ENCODE data around the gene CAPN5. TPM values are rescaled to one million over a fixed set of nuclear protein-coding genes. Genes with fewer than 3 reads are reported as not detected.

The CAPN5 gene
- total and polyA plus RNA-seq, 2 experiments from 2014 or later, result 10.2 to 32.2 TPM

DNA sequence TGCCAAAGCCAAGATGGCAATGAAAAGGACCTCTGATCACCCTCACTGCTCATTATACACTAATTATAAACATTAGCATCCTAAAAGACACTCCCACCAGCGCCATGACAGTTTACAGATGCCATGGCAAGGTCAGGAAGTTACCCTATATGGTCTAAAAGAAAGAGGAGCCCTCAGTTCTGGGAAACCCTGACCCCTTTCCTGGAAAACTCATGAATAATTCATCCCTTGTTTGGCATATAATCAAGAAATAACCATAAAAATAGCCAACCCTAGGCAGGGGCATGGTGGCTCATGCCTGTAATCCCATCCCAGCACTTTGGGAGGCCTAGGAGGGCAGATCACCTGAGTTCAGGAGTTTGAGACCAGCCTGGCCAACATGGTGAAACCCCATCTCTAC lies 12.7 kb upstream of the CAPN5 start:
- Mint-ChIP-seq H3K9me3 (peaks cover 16% of the 10 kb centered on the region), H3K36me3 (ENCODE audit: low read depth) (no peaks in the 10 kb centered on the region; the same call in none of the 3 replicates), H3K27me3 (ENCODE audit: insufficient read depth, low read depth, poor library complexity) (no peaks in the 10 kb centered on the region), H3K4me3 (no peak overlapping the region), H3K4me1 (peaks cover 3% of the 10 kb centered on the region; the same call in 1 of the 3 replicates), H3K27ac (no peak overlapping the region)
- no peaks in the 10 kb centered on the region for H3K27me3 ChIP-seq (ENCODE audit: insufficient read depth)
- H3K36me3 ChIP-seq (ENCODE audit: insufficient read depth), result no peaks in the 10 kb centered on the region
- no peak overlapping the region for H2AFZ ChIP-seq
- ATAC-seq, result no peak
- 0 out of 2 replicates have a peak, but pooled peaks cover 2% of the 10 kb centered on the region for H3K4me1 ChIP-seq (ENCODE audit: insufficient read depth)
- TF ChIP-seq ZNF331 (CRISPR knock-in tag; IDR thresholded peaks at IDR 0.05; ENCODE audit: low read depth) (no peak), STAT1 (IDR thresholded peaks at IDR 0.05; ENCODE audit: unreplicated experiment) (no peak), ZNF114 (CRISPR knock-in tag; IDR thresholded peaks at IDR 0.05) (no peak), EZH2phosphoT487 (IDR thresholded peaks at IDR 0.05; ENCODE audit: unreplicated experiment) (no peak), POLR2AphosphoS5 (IDR thresholded peaks at IDR 0.05; ENCODE audit: low read depth) (no peak), EZH2 (IDR thresholded peaks at IDR 0.05; ENCODE audit: low read depth, unreplicated experiment) (no peak), JUNB (IDR thresholded peaks at IDR 0.05; ENCODE audit: unreplicated experiment) (no peak), NANOG (IDR thresholded peaks at IDR 0.05; ENCODE audit: borderline replicate concordance) (no peak), CREB1 (CRISPR knock-in tag; IDR thresholded peaks at IDR 0.05; ENCODE audit: low read depth) (no peak)
- TF ChIP-seq, protein P1, sequence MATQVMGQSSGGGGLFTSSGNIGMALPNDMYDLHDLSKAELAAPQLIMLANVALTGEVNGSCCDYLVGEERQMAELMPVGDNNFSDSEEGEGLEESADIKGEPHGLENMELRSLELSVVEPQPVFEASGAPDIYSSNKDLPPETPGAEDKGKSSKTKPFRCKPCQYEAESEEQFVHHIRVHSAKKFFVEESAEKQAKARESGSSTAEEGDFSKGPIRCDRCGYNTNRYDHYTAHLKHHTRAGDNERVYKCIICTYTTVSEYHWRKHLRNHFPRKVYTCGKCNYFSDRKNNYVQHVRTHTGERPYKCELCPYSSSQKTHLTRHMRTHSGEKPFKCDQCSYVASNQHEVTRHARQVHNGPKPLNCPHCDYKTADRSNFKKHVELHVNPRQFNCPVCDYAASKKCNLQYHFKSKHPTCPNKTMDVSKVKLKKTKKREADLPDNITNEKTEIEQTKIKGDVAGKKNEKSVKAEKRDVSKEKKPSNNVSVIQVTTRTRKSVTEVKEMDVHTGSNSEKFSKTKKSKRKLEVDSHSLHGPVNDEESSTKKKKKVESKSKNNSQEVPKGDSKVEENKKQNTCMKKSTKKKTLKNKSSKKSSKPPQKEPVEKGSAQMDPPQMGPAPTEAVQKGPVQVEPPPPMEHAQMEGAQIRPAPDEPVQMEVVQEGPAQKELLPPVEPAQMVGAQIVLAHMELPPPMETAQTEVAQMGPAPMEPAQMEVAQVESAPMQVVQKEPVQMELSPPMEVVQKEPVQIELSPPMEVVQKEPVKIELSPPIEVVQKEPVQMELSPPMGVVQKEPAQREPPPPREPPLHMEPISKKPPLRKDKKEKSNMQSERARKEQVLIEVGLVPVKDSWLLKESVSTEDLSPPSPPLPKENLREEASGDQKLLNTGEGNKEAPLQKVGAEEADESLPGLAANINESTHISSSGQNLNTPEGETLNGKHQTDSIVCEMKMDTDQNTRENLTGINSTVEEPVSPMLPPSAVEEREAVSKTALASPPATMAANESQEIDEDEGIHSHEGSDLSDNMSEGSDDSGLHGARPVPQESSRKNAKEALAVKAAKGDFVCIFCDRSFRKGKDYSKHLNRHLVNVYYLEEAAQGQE (IDR thresholded peaks at IDR 0.05; ENCODE audit: unreplicated experiment), result no peak
- TF ChIP-seq, protein P2, sequence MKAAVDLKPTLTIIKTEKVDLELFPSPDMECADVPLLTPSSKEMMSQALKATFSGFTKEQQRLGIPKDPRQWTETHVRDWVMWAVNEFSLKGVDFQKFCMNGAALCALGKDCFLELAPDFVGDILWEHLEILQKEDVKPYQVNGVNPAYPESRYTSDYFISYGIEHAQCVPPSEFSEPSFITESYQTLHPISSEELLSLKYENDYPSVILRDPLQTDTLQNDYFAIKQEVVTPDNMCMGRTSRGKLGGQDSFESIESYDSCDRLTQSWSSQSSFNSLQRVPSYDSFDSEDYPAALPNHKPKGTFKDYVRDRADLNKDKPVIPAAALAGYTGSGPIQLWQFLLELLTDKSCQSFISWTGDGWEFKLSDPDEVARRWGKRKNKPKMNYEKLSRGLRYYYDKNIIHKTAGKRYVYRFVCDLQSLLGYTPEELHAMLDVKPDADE (IDR thresholded peaks at IDR 0.05), result no peak
- TF ChIP-seq, protein P3, sequence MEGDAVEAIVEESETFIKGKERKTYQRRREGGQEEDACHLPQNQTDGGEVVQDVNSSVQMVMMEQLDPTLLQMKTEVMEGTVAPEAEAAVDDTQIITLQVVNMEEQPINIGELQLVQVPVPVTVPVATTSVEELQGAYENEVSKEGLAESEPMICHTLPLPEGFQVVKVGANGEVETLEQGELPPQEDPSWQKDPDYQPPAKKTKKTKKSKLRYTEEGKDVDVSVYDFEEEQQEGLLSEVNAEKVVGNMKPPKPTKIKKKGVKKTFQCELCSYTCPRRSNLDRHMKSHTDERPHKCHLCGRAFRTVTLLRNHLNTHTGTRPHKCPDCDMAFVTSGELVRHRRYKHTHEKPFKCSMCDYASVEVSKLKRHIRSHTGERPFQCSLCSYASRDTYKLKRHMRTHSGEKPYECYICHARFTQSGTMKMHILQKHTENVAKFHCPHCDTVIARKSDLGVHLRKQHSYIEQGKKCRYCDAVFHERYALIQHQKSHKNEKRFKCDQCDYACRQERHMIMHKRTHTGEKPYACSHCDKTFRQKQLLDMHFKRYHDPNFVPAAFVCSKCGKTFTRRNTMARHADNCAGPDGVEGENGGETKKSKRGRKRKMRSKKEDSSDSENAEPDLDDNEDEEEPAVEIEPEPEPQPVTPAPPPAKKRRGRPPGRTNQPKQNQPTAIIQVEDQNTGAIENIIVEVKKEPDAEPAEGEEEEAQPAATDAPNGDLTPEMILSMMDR (conservative IDR thresholded peaks at IDR 0.05; ENCODE audit: low read depth in 2 of 2), result no peak
- TF ChIP-seq, protein P4, sequence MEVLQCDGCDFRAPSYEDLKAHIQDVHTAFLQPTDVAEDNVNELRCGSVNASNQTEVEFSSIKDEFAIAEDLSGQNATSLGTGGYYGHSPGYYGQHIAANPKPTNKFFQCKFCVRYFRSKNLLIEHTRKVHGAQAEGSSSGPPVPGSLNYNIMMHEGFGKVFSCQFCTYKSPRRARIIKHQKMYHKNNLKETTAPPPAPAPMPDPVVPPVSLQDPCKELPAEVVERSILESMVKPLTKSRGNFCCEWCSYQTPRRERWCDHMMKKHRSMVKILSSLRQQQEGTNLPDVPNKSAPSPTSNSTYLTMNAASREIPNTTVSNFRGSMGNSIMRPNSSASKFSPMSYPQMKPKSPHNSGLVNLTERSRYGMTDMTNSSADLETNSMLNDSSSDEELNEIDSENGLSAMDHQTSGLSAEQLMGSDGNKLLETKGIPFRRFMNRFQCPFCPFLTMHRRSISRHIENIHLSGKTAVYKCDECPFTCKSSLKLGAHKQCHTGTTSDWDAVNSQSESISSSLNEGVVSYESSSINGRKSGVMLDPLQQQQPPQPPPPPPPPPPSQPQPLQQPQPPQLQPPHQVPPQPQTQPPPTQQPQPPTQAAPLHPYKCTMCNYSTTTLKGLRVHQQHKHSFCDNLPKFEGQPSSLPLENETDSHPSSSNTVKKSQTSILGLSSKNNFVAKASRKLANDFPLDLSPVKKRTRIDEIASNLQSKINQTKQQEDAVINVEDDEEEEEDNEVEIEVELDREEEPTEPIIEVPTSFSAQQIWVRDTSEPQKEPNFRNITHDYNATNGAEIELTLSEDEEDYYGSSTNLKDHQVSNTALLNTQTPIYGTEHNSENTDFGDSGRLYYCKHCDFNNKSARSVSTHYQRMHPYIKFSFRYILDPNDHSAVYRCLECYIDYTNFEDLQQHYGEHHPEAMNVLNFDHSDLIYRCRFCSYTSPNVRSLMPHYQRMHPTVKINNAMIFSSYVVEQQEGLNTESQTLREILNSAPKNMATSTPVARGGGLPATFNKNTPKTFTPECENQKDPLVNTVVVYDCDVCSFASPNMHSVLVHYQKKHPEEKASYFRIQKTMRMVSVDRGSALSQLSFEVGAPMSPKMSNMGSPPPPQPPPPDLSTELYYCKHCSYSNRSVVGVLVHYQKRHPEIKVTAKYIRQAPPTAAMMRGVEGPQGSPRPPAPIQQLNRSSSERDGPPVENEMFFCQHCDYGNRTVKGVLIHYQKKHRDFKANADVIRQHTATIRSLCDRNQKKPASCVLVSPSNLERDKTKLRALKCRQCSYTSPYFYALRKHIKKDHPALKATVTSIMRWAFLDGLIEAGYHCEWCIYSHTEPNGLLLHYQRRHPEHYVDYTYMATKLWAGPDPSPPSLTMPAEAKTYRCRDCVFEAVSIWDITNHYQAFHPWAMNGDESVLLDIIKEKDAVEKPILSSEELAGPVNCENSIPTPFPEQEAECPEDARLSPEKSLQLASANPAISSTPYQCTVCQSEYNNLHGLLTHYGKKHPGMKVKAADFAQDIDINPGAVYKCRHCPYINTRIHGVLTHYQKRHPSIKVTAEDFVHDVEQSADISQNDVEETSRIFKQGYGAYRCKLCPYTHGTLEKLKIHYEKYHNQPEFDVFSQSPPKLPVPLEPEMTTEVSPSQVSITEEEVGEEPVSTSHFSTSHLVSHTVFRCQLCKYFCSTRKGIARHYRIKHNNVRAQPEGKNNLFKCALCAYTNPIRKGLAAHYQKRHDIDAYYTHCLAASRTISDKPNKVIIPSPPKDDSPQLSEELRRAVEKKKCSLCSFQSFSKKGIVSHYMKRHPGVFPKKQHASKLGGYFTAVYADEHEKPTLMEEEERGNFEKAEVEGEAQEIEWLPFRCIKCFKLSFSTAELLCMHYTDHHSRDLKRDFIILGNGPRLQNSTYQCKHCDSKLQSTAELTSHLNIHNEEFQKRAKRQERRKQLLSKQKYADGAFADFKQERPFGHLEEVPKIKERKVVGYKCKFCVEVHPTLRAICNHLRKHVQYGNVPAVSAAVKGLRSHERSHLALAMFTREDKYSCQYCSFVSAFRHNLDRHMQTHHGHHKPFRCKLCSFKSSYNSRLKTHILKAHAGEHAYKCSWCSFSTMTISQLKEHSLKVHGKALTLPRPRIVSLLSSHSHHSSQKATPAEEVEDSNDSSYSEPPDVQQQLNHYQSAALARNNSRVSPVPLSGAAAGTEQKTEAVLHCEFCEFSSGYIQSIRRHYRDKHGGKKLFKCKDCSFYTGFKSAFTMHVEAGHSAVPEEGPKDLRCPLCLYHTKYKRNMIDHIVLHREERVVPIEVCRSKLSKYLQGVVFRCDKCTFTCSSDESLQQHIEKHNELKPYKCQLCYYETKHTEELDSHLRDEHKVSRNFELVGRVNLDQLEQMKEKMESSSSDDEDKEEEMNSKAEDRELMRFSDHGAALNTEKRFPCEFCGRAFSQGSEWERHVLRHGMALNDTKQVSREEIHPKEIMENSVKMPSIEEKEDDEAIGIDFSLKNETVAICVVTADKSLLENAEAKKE (CRISPR knock-in tag; IDR thresholded peaks at IDR 0.05), result no peak
- no peaks in the 10 kb centered on the region for H4K20me1 ChIP-seq (replicated peaks; ENCODE audit: insufficient read depth)
- no peak overlapping the region for H3K4me2 ChIP-seq
- no peak for DNase-seq (ENCODE audit: low spot score)
- no peak overlapping the region for H3K27ac ChIP-seq (ENCODE audit: low read depth)
- H3K9me2 ChIP-seq (ENCODE audit: insufficient read depth), result no peaks in the 10 kb centered on the region
- no peaks in the 10 kb centered on the region for H3F3A ChIP-seq (replicated peaks; ENCODE audit: low read depth)
- no peaks in the 10 kb centered on the region for H3K79me2 ChIP-seq (replicated peaks; ENCODE audit: insufficient read depth)
- H3K4me3 ChIP-seq, result no peak overlapping the region

Data from GM23338 (cell line).